T-cell (primary cell): ENCODE data around the gene PPP1CB. TPM values are rescaled to one million over a fixed set of nuclear protein-coding genes. Genes with fewer than 3 reads are reported as not detected.
A peak's percentile ranks its signal among the peaks of the same experiment; 100 is the strongest.

ENCODE experiments used
- ATAC-seq, 4 experiments: fragments of 200-7000 bp in 3 of 4; fragments of 150-1000 bp in 1 of 4; cut with Tn5 transposase; replicated peaks in 1 of 4; 1 replicate in 3 of 4; 2 replicates in 1 of 4; pipeline ENCODE4 v1.10.0; 2021; ENCODE audit warnings: moderate library complexity in 3 of 4, mild to moderate bottlenecking in 2 of 4, moderate number of reproducible peaks in 1 of 4
- CTCF ChIA-PET, 2 donors: fragments of 300-600 bp; sonication (Branson Sonifier 250); formaldehyde crosslinking; loops; one replicate each; lab custom pipeline; 2022; ENCODE audit warnings: antibody characterized with exemption in 2 of 2; lab: Charles Lee
- POLR2A ChIA-PET, 2 donors: fragments of 300-600 bp; sonication (Branson Sonifier 250); formaldehyde crosslinking; loops; one replicate each; lab custom pipeline; 2022; ENCODE audit warnings: antibody characterized with exemption in 2 of 2; lab: Charles Lee
- DNase-seq, 35 experiments: peaks; one replicate each; pipeline versions ENCODE4 v3.0.0 to v3.0.0-alpha.2; 2013 to 2023
- H3K27ac ChIP-seq: one replicate; pipeline ENCODE4 v1.5.1; 2013; ENCODE audit warnings: low read length
- H3K27me3 ChIP-seq, 2 experiments: replicated peaks in 1 of 2; 1 replicate in 1 of 2; 2 replicates in 1 of 2; pipeline versions ENCODE4 v1.6.1 to v1.7.0; 2013; ENCODE audit warnings: low read length in 1 of 2, mixed read lengths in 1 of 2; ENCODE audit not compliant: control insufficient read depth in 2 of 2, insufficient read depth in 2 of 2; ENCODE audit errors: extremely low read depth in 1 of 2
- H3K36me3 ChIP-seq, 2 donors: 1 replicate in 1 of 2; 2 replicates in 1 of 2; pipeline versions ENCODE4 v1.6.1 to v1.7.0; 2013; ENCODE audit warnings: low read length in 1 of 2; ENCODE audit not compliant: control insufficient read depth in 2 of 2, insufficient read depth in 1 of 2; ENCODE audit errors: extremely low read depth in 1 of 2
- H3K4me1 ChIP-seq, 2 experiments: 1 replicate in 1 of 2; 2 replicates in 1 of 2; pipeline versions ENCODE4 v1.6.1 to v1.7.0; 2013; ENCODE audit warnings: low read length in 2 of 2, mixed read lengths in 1 of 2; ENCODE audit not compliant: insufficient read depth in 2 of 2, control insufficient read depth in 1 of 2; ENCODE audit errors: extremely low read depth in 1 of 2
- H3K4me3 ChIP-seq, 2 donors: 1 replicate in 1 of 2; 2 replicates in 1 of 2; pipeline versions ENCODE4 v1.5.1 to v1.7.0; 2013; ENCODE audit warnings: mild to moderate bottlenecking in 2 of 2, low read length in 1 of 2, moderate library complexity in 1 of 2; ENCODE audit not compliant: control insufficient read depth in 1 of 2; ENCODE audit errors: extremely low read depth in 1 of 2
- H3K9me3 ChIP-seq: 2 replicates; pipeline ENCODE4 v1.7.0; 2013
- H3K27ac Mint-ChIP-seq, 2 donors: one replicate each; pipeline ENCODE4 v1.8.0; 2020 to 2021; ENCODE audit warnings: mild to moderate bottlenecking in 2 of 2, mixed read lengths in 2 of 2
- H3K27me3 Mint-ChIP-seq, 2 donors: one replicate each; pipeline ENCODE4 v1.8.0; 2021 to 2022; ENCODE audit warnings: mixed read lengths in 2 of 2
- H3K36me3 Mint-ChIP-seq: one replicate; pipeline ENCODE4 v1.8.0; 2021; ENCODE audit warnings: mixed read lengths
- H3K4me1 Mint-ChIP-seq, 3 donors: one replicate each; pipeline ENCODE4 v1.8.0; 2020 to 2022; ENCODE audit warnings: mixed read lengths in 3 of 3, mild to moderate bottlenecking in 1 of 3
- H3K4me3 Mint-ChIP-seq, 3 donors: one replicate each; pipeline ENCODE4 v1.8.0; 2020 to 2022; ENCODE audit warnings: mild to moderate bottlenecking in 3 of 3, mixed read lengths in 3 of 3, moderate library complexity in 3 of 3
- H3K9me3 Mint-ChIP-seq, 3 donors: one replicate each; pipeline ENCODE4 v1.8.0; 2020 to 2022; ENCODE audit warnings: mixed read lengths in 3 of 3
- WGBS: methylation state at CpG from one replicate; pipeline ENCODE4 v1.1.5; 2013; ENCODE audit warnings: missing lambda C conversion rate; ENCODE audit not compliant: insufficient coverage; 5-methylcytosine and 5-hydroxymethylcytosine counted together
- total RNA-seq, 35 experiments: library from RNA in 6 of 35; stranded (reverse) in 6 of 35; fragments of 120-200 nt in 1 of 35; gene quantifications; one replicate each; pipeline versions ENCODE4 v1.2.1 to v1.2.4 and lab custom pipeline; 2013 to 2026

The PPP1CB gene
- total RNA-seq, 5 donors from 2014 or later (not counting 1 experiment from before 2014, with no cell fraction given) = 182 to 233 (median 190) TPM

GRCh38 chr2:28709101-28709500 lies 42.5 kb upstream of the PPP1CB start:
- H3K27me3 ChIP-seq = no peaks in the 10 kb centered on the region
- H3K27ac Mint-ChIP-seq = no peak overlapping the region
- ATAC-seq (no peak), DNase-seq (no peak)
- no peaks in the 10 kb centered on the region for H3K36me3 ChIP-seq
- H3K4me3 ChIP-seq = no peak overlapping the region
- no peaks in the 10 kb centered on the region for H3K4me1 ChIP-seq
- no peaks in the 10 kb centered on the region for H3K36me3 Mint-ChIP-seq
- ChIA-PET CTCF (no interaction called here), POLR2A (no interaction called here)
- H3K4me1 Mint-ChIP-seq = peaks cover 0 to 3% (median 2%) of the 10 kb centered on the region in 3 donors
- WGBS = 96% methylated on average over 4 of the region's 8 CpGs
- peaks cover 10 to 15% (median 15%) of the 10 kb centered on the region in 3 donors for H3K9me3 Mint-ChIP-seq
- H3K27me3 Mint-ChIP-seq = no peaks in the 10 kb centered on the region
- no peaks in the 10 kb centered on the region for H3K9me3 ChIP-seq
- no peak overlapping the region for H3K27ac ChIP-seq
- H3K4me3 Mint-ChIP-seq = no peak overlapping the region

- Mint-ChIP-seq H3K9me3 (peaks cover 4 to 7% (median 7%) of the 10 kb centered on the region in 3 donors), H3K27me3 (no peaks in the 10 kb centered on the region), H3K4me3 (no peak overlapping the region), H3K36me3 (no peaks in the 10 kb centered on the region), H3K4me1 (peaks cover 0 to 3% (median 2%) of the 10 kb centered on the region in 3 donors), H3K27ac (no peak overlapping the region)
- Histone ChIP-seq H3K4me3 (no peak overlapping the region), H3K27ac (no peak overlapping the region), H3K9me3 (no peaks in the 10 kb centered on the region), H3K4me1 (no peaks in the 10 kb centered on the region), H3K27me3 (no peaks in the 10 kb centered on the region), H3K36me3 (no peaks in the 10 kb centered on the region)
- DNase-seq = no peak
- ChIA-PET CTCF (interaction anchor here in 1 of 2 donors (0.6 kb wide), 1 partner anchor 112 kb away, joined by 4 read pairs; no protein-coding TSS in a partner anchor), POLR2A (interaction anchor here in 1 of 2 donors (0.6 kb wide), 1 partner anchor 200 kb away, joined by 3 read pairs; no protein-coding TSS in a partner anchor)
- 94% methylated on average over 3 of the region's 4 CpGs for WGBS
- ATAC-seq = no peak
Observed at GRCh38 chr2:28710545-28710944, 41.1 kb upstream of the PPP1CB start.

DNA sequence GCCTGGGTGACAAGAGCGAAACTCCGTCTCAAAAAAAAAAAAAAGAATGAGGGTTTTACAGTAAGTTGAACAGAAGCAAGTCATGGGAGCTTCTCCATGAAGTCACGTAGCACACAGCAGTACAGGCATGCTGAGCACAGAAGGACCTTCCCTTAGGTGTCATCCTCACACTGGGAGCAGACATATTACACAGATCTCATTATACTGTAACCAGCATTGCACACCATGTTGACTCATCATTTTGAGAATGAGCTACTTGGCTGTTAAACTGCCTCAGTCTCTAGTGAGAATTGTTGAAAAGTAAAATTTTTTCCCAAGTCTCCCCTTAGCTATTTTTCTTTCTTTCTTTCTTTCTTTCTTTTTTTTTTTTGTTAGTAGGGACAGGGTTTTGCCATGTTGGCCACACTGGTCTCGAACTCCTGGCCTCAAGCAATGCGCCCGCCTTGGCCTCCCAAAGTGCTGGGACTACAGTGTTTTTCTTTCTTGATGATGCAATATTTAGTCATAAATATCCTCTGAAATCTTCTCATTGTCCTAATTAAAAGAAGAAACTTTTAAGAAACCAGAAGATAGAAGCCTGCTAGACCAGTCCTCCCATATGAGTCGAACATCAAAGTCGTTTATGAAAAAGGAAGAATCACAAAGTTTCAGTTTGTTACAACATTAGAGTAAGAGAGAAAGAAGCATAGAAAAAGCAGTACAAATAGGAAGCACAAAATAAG lies 37.9 kb upstream of the PPP1CB start:
- Mint-ChIP-seq H3K9me3 (no peaks in the 10 kb centered on the region), H3K27ac (no peak overlapping the region), H3K4me3 (no peak overlapping the region), H3K36me3 (no peaks in the 10 kb centered on the region), H3K4me1 (peaks cover 3 to 5% (median 5%) of the 10 kb centered on the region in 3 donors), H3K27me3 (no peaks in the 10 kb centered on the region)
- ChIA-PET POLR2A (interaction anchor here in 1 of 2 donors (0.6 kb wide), 1 partner anchor 74 kb away, joined by 3 read pairs; no protein-coding TSS in a partner anchor), CTCF (interaction anchor here in 1 of 2 donors (0.6 kb wide), 1 partner anchor 164 kb away, joined by 3 read pairs; no protein-coding TSS in a partner anchor)
- peaks cover 0 to 4% of the 10 kb centered on the region in 2 experiments for H3K27me3 ChIP-seq
- WGBS = 100% methylated on average over 1 of the region's 8 CpGs
- H3K36me3 ChIP-seq = no peaks in the 10 kb centered on the region
- ATAC-seq = no peak
- no peaks in the 10 kb centered on the region for H3K9me3 ChIP-seq
- H3K4me1 ChIP-seq = no peaks in the 10 kb centered on the region
- DNase-seq = no peak
- no peak overlapping the region for H3K4me3 ChIP-seq
- no peak overlapping the region for H3K27ac ChIP-seq

GRCh38 chr2:28716265-28716865 lies 35.3 kb upstream of the PPP1CB start:
- H3K27me3 ChIP-seq = peaks cover 0 to 6% of the 10 kb centered on the region in 2 experiments
- H3K36me3 Mint-ChIP-seq = no peaks in the 10 kb centered on the region
- no peaks in the 10 kb centered on the region for H3K36me3 ChIP-seq
- DNase-seq (peak in 1 of 35 experiments; percentile 12), ATAC-seq (no peak)
- no peak overlapping the region for H3K27ac ChIP-seq
- no peak overlapping the region for H3K27ac Mint-ChIP-seq
- no peaks in the 10 kb centered on the region for H3K9me3 ChIP-seq
- no peaks in the 10 kb centered on the region for H3K4me1 ChIP-seq
- POLR2A ChIA-PET = no interaction called here
- no peak overlapping the region for H3K4me3 Mint-ChIP-seq
- WGBS = 20% methylated on average over 1 of the region's 4 CpGs
- CTCF ChIA-PET = no interaction called here
- no peak overlapping the region for H3K4me3 ChIP-seq
- peaks cover 3 to 5% (median 5%) of the 10 kb centered on the region in 3 donors for H3K4me1 Mint-ChIP-seq
- H3K9me3 Mint-ChIP-seq = no peaks in the 10 kb centered on the region
- no peaks in the 10 kb centered on the region for H3K27me3 Mint-ChIP-seq

- peak in 2 of 35 experiments; percentile 5 to 8 for DNase-seq
- Mint-ChIP-seq H3K27ac (no peak overlapping the region), H3K27me3 (no peaks in the 10 kb centered on the region), H3K9me3 (no peaks in the 10 kb centered on the region), H3K4me3 (no peak overlapping the region), H3K36me3 (no peaks in the 10 kb centered on the region), H3K4me1 (peaks cover 3 to 5% (median 3%) of the 10 kb centered on the region in 3 donors)
- ChIA-PET CTCF (no interaction called here), POLR2A (interaction anchor here in 1 of 2 donors (1.1 kb wide), 1 partner anchor 123 kb away, joined by 5 read pairs; no protein-coding TSS in a partner anchor)
- no peak for ATAC-seq
- H3K27me3 ChIP-seq = peaks cover 0 to 6% of the 10 kb centered on the region in 2 experiments
- H3K36me3 ChIP-seq = no peaks in the 10 kb centered on the region
- H3K4me1 ChIP-seq = no peaks in the 10 kb centered on the region
- no peak overlapping the region for H3K4me3 ChIP-seq
- 100% methylated on average over 4 of the region's 5 CpGs for WGBS
- no peaks in the 10 kb centered on the region for H3K9me3 ChIP-seq
- H3K27ac ChIP-seq = no peak overlapping the region
Observed at GRCh38 chr2:28717339-28717758, 34.3 kb upstream of the PPP1CB start.

- Histone ChIP-seq H3K9me3 (no peaks in the 10 kb centered on the region), H3K4me1 (no peaks in the 10 kb centered on the region), H3K4me3 (no peak overlapping the region), H3K27ac (no peak overlapping the region), H3K27me3 (peaks cover 0 to 6% of the 10 kb centered on the region in 2 experiments), H3K36me3 (no peaks in the 10 kb centered on the region)
- no peaks in the 10 kb centered on the region for H3K9me3 Mint-ChIP-seq
- ChIA-PET POLR2A (interaction anchor here in 1 of 2 donors (0.5 kb wide), 1 partner anchor 10 kb away, joined by 3 read pairs; no protein-coding TSS in a partner anchor), CTCF (no interaction called here)
- no peak overlapping the region for H3K27ac Mint-ChIP-seq
- 90% methylated on average over 2 of the region's 3 CpGs for WGBS
- ATAC-seq (no peak), DNase-seq (no peak)
- H3K4me1 Mint-ChIP-seq = peaks cover 0 to 5% (median 3%) of the 10 kb centered on the region in 3 donors
- H3K36me3 Mint-ChIP-seq = no peaks in the 10 kb centered on the region
- no peak overlapping the region for H3K4me3 Mint-ChIP-seq
- no peaks in the 10 kb centered on the region for H3K27me3 Mint-ChIP-seq
Observed at GRCh38 chr2:28720345-28720744, 31.3 kb upstream of the PPP1CB start.
